Astrocyte of the spinal cord (primary cell): ENCODE measurements around the gene CDK11B.

Source experiments
- DNase-seq: peaks from one replicate; pipeline ENCODE4 v3.0.0; 2011; ENCODE audit warnings: low read depth, low spot score
- H3K4me3 ChIP-seq: 2 replicates; pipeline ENCODE4 v1.5.1; 2011; ENCODE audit warnings: low read depth, mild to moderate bottlenecking, low read length, moderate library complexity
- CTCF ChIP-seq: IDR thresholded peaks from 2 replicates; pipeline ENCODE4 v1.5.1; 2012; ENCODE audit warnings: low read depth, mild to moderate bottlenecking, low read length, inconsistent platforms
- in situ Hi-C: cut with HindIII; loops from 2 replicates; pipeline ENCODE4 v1.10.0; 2017; ENCODE audit warnings: low sequenced_read_pairs

Gene CDK11B

GRCh38 chr1:1606232-1606631, 52.6 kb downstream of the CDK11B start:
- DNase-seq, result no peak
- TF ChIP-seq CTCF, result no peak
- no peak overlapping the region for H3K4me3 ChIP-seq
- in situ Hi-C loops, result no loop called here

- H3K4me3 ChIP-seq, result no peak overlapping the region
- DNase-seq, result no peak
- in situ Hi-C loops, result no loop called here
- no peak for TF ChIP-seq CTCF
Measured at GRCh38 chr1:1605724-1606123, 53.1 kb downstream of the CDK11B start.

GRCh38 chr1:1605034-1605591, 53.7 kb downstream of the CDK11B start:
- H3K4me3 ChIP-seq, result no peak overlapping the region
- TF ChIP-seq CTCF, result no peak
- in situ Hi-C loops, result no loop called here
- DNase-seq, result no peak

- DNase-seq, result no peak
- no peak for TF ChIP-seq CTCF
- in situ Hi-C loops, result no loop called here
- no peak overlapping the region for H3K4me3 ChIP-seq
Measured at GRCh38 chr1:1604374-1605033, 54.3 kb downstream of the CDK11B start.

- no peak overlapping the region for H3K4me3 ChIP-seq
- in situ Hi-C loops, result no loop called here
- DNase-seq, result no peak
- TF ChIP-seq CTCF, result no peak
Measured at GRCh38 chr1:1603671-1604373, 55.0 kb downstream of the CDK11B start.

GRCh38 chr1:1602968-1603506, 55.8 kb downstream of the CDK11B start:
- no peak for DNase-seq
- TF ChIP-seq CTCF, result no peak
- in situ Hi-C loops, result no loop called here
- no peak overlapping the region for H3K4me3 ChIP-seq
